OCI-LY7 (cell line): ENCODE results near the gene DIPK1A. TPM values are rescaled to one million over a fixed set of nuclear protein-coding genes. Genes with fewer than 3 reads are reported as not detected.

ENCODE experiments used
- Bru-seq: library from RNA; stranded (reverse); fragments of 400-500 nt; gene quantifications from one replicate; lab custom pipeline; 2021; lab: Mats Ljungman, UMichigan
- BruChase-seq, 2 experiments: library from RNA; stranded (reverse); fragments of 400-500 nt; gene quantifications; one replicate each; lab custom pipeline; 2021; lab: Mats Ljungman, UMichigan
- BruUV-seq: library from RNA; stranded (reverse); fragments of 400-500 nt; replicated peaks from 2 replicates; lab custom pipeline; 2021; lab: Mats Ljungman, UMichigan
- CTCF ChIA-PET: fragments of 300-600 bp; sonication (Branson Sonifier 250); formaldehyde crosslinking; loops from one replicate; lab custom pipeline; 2022; ENCODE audit warnings: antibody characterized with exemption; ENCODE audit not compliant: unreplicated experiment; lab: Charles Lee
- POLR2A ChIA-PET: fragments of 300-600 bp; sonication (Branson Sonifier 250); formaldehyde crosslinking; loops from one replicate; lab custom pipeline; 2022; ENCODE audit warnings: antibody characterized with exemption; lab: Charles Lee
- DNase-seq: peaks from one replicate; pipeline ENCODE4 v3.0.0-alpha.2; 2015; ENCODE audit warnings: low spot score
- H2AFZ ChIP-seq: fragments of 200-600 bp; sonication (generic), shearing (Covaris generic); 2 replicates; pipeline ENCODE4 v1.6.1; 2014; ENCODE audit warnings: mild to moderate bottlenecking, antibody characterized with exemption, low read length, moderate library complexity
- H3K27ac ChIP-seq: fragments of 200-600 bp; sonication (generic); 2 replicates; pipeline ENCODE4 v1.5.1; 2014; ENCODE audit warnings: mixed run types, low read depth, mild to moderate bottlenecking, moderate library complexity, low read length, inconsistent platforms; ENCODE audit not compliant: poor library complexity, severe bottlenecking
- H3K36me3 ChIP-seq: fragments of 200-600 bp; sonication (generic); 2 replicates; pipeline ENCODE4 v1.6.1; 2014; ENCODE audit warnings: mild to moderate bottlenecking, antibody characterized with exemption, low read length, moderate library complexity, mixed read lengths; ENCODE audit not compliant: insufficient read depth
- H3K4me1 ChIP-seq: fragments of 200-600 bp; sonication (generic); 2 replicates; pipeline ENCODE4 v1.5.1; 2014; ENCODE audit warnings: mild to moderate bottlenecking, low read length; ENCODE audit not compliant: insufficient read depth, poor library complexity, severe bottlenecking
- H3K4me2 ChIP-seq: fragments of 200-600 bp; sonication (generic); 2 replicates; pipeline ENCODE4 v1.6.1; 2014; ENCODE audit warnings: mild to moderate bottlenecking, low read length
- H3K4me3 ChIP-seq: fragments of 200-600 bp; sonication (generic); 2 replicates; pipeline ENCODE4 v1.5.1; 2014; ENCODE audit warnings: mild to moderate bottlenecking, low read depth, low read length; ENCODE audit not compliant: poor library complexity, severe bottlenecking
- H3K79me2 ChIP-seq: fragments of 200-600 bp; sonication (generic); 2 replicates; pipeline ENCODE4 v1.6.1; 2016; ENCODE audit warnings: low read depth, mild to moderate bottlenecking, low read length, moderate library complexity, mixed read lengths; ENCODE audit not compliant: insufficient read depth
- H3K9me2 ChIP-seq: fragments of 200-600 bp; sonication (generic); 2 replicates; pipeline ENCODE4 v1.6.1; 2016; ENCODE audit warnings: mild to moderate bottlenecking, low read length, mixed read lengths; ENCODE audit not compliant: insufficient read depth
- H3K9me3 ChIP-seq: fragments of 200-600 bp; sonication (generic); 2 replicates; pipeline ENCODE4 v1.6.1; 2014; ENCODE audit warnings: mild to moderate bottlenecking, mixed run types, low read length, mixed read lengths
- H4K20me1 ChIP-seq: fragments of 200-600 bp; sonication (generic); 2 replicates; pipeline ENCODE4 v1.6.1; 2014; ENCODE audit warnings: mild to moderate bottlenecking, antibody characterized with exemption, low read length, moderate library complexity, mixed read lengths; ENCODE audit not compliant: insufficient read depth
- EZH2phosphoT487 ChIP-seq: fragments of 200-600 bp; sonication (generic); IDR thresholded peaks from 2 replicates; pipeline ENCODE4 v1.6.1; 2018; ENCODE audit warnings: low read depth, borderline replicate concordance, mild to moderate bottlenecking, mixed run types, antibody characterized with exemption, low read length, moderate library complexity, mixed read lengths
- intact Hi-C: fragments of 100-400 bp; cut with micrococcal nuclease; formaldehyde crosslinking; loops from one replicate; pipeline ENCODE4 v1.10.0; 2022; ENCODE audit not compliant: unreplicated experiment
- long read RNA-seq: library from polyadenylated mRNA; stranded (forward); transcript quantifications from one replicate; pipeline ENCODE4 v2.0.0, GENCODE V29; 2022
- total RNA-seq, 2 experiments: library from RNA; depleted of rRNA in 1 of 2; stranded (reverse); fragments of >200 nt in 1 of 2; shearing (Covaris generic) in 1 of 2; gene quantifications; 2 replicates each; pipeline ENCODE4 v1.2.3, GENCODE V29; 2014 to 2022
- TF ChIP-seq, protein P1 (sequence below): fragments of 200-600 bp; sonication (generic); conservative IDR thresholded peaks from 2 replicates; pipeline ENCODE4 v1.5.1; 2014; ENCODE audit warnings: mild to moderate bottlenecking, antibody characterized with exemption, low read length, moderate library complexity, mixed read lengths

DIPK1A gene
- total RNA-seq (2014; rRNA removed; shearing (Covaris generic)) (13.0 and 13.5 TPM in 2 replicates), total RNA-seq (2022) (25.4 and 26.2 TPM in 2 replicates), Bru-seq, nascent RNA (percentile 93 among the genes with signal in this experiment), BruChase-seq, experiment 1, labeled RNA remaining after a 6-hour chase (percentile 93 among the genes with signal in this experiment), BruChase-seq, experiment 2, labeled RNA remaining after a 2-hour chase (percentile 88 among the genes with signal in this experiment)
- long read RNA-seq, transcript FAM69A-201 (5 exons, 2,574 nt): major isoform, 60 of 114 reads
- long read RNA-seq, partial matches to known transcripts: 6 of 114 reads
- long read RNA-seq, other reads (novel, unspliced or antisense): 48 of 114 reads

- DNase-seq: peak; percentile 93
- Histone ChIP-seq H2AFZ (peak within 1 kb of the TSS; percentile 25; the same call in 1 of the 2 replicates), H4K20me1 (no peaks in the 10 kb centered on the region), H3K4me1 (peaks cover 72% of the 10 kb centered on the region), H3K79me2 (peaks cover 60% of the 10 kb centered on the region), H3K9me3 (no peaks in the 10 kb centered on the region), H3K4me3 (peak within 1 kb of the TSS; percentile 93), H3K36me3 (peaks cover 3% of the 10 kb centered on the region; the same call in 1 of the 2 replicates), H3K27ac (peak within 1 kb of the TSS; percentile 92), H3K4me2 (peak within 1 kb of the TSS; percentile 98), H3K9me2 (no peaks in the 10 kb centered on the region)
- ChIA-PET CTCF (interaction anchor here (0.6 to 2.7 kb wide), 6 partner anchors 15 to 118 kb away, joined by 3 to 18 read pairs (median 6); no protein-coding TSS in a partner anchor), POLR2A (interaction anchor here (0.9 to 8.8 kb wide), 23 partner anchors 8 to 384 kb away, joined by 3 to 118 read pairs (median 8); partner anchors contain the start of gene MTF2)
- no peak for TF ChIP-seq EZH2phosphoT487
- TF ChIP-seq, protein P1, sequence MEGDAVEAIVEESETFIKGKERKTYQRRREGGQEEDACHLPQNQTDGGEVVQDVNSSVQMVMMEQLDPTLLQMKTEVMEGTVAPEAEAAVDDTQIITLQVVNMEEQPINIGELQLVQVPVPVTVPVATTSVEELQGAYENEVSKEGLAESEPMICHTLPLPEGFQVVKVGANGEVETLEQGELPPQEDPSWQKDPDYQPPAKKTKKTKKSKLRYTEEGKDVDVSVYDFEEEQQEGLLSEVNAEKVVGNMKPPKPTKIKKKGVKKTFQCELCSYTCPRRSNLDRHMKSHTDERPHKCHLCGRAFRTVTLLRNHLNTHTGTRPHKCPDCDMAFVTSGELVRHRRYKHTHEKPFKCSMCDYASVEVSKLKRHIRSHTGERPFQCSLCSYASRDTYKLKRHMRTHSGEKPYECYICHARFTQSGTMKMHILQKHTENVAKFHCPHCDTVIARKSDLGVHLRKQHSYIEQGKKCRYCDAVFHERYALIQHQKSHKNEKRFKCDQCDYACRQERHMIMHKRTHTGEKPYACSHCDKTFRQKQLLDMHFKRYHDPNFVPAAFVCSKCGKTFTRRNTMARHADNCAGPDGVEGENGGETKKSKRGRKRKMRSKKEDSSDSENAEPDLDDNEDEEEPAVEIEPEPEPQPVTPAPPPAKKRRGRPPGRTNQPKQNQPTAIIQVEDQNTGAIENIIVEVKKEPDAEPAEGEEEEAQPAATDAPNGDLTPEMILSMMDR: no peak; the same call in 1 of the 2 replicates
- intact Hi-C loops: loop anchor here (1.0 to 5.0 kb wide), 4 partner anchors 33 to 726 kb away; partner anchors contain the start of gene MTF2
- no TSS peak for BruUV-seq
Observed at GRCh38 chr1:92961131-92961895, at the start of gene DIPK1A. Gene DIPK1A (minus strand): TSS chr1:92961462. CDS start chr1:92961429, 33 bp downstream.

DNA sequence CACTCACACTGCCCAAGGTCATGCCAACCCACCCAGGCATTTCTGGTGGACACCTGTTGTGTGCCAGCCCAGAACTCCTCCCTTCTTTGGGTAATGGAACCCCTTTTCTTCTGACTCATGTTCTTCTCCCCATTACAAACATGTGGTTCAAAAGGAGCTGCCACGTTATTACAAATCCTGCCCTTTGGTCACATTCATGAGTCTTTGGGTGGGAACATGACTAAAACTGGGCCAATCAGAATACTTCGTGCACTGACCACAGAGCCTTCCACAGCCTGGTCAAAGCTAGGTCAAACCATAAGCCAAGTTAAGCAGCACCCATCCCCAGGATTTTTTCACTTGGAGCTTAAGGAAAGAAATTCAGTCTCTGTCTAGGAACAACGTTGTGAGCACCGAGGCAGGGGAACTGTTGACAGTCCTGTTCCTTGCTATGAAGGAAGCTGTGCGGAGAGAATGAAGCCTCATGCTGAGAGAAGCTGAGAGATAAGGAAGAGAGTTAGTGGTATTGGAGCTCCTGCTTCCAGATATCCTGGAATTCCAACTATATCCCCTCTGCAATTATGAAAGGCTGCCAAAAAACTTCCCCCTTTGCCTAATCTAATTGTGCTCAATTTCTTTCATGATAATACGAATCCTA lies 46.8 kb upstream of the DIPK1A start:
- no peak overlapping the region for H2AFZ ChIP-seq
- H3K27ac ChIP-seq: no peak overlapping the region
- no peak overlapping the region for H3K4me2 ChIP-seq
- intact Hi-C loops: no loop called here
- H3K9me3 ChIP-seq: no peaks in the 10 kb centered on the region
- H3K4me1 ChIP-seq: peaks cover 20% of the 10 kb centered on the region
- POLR2A ChIA-PET: interaction anchor here (0.5 to 1.0 kb wide), 5 partner anchors 14 to 154 kb away, joined by 3 to 4 read pairs (median 3); no protein-coding TSS in a partner anchor
- H3K4me3 ChIP-seq: no peak overlapping the region
- H4K20me1 ChIP-seq: no peaks in the 10 kb centered on the region
- no TSS peak for BruUV-seq
- CTCF ChIA-PET: no interaction called here
- TF ChIP-seq, protein P1: no peak
- no peak for TF ChIP-seq EZH2phosphoT487
- no peak for DNase-seq
- H3K9me2 ChIP-seq: no peaks in the 10 kb centered on the region
- no peaks in the 10 kb centered on the region for H3K36me3 ChIP-seq
- no peaks in the 10 kb centered on the region for H3K79me2 ChIP-seq
